Trophoblast cell (in vitro differentiated cells and primary cell): ENCODE data around the gene LDLRAD4.

Experiments used
- DNase-seq, 2 donors: peaks; one replicate each; pipeline ENCODE4 v3.0.0-alpha.2; 2016
- H2AFZ ChIP-seq: 2 replicates; pipeline ENCODE4 v1.6.1; 2013; ENCODE audit warnings: low read length, moderate library complexity, mild to moderate bottlenecking; ENCODE audit not compliant: insufficient read depth, poor library complexity
- H2AK5ac ChIP-seq: 2 replicates; pipeline ENCODE4 v1.6.1; 2013; ENCODE audit warnings: mild to moderate bottlenecking, low read length
- H2BK120ac ChIP-seq: 2 replicates; pipeline ENCODE4 v1.6.1; 2013; ENCODE audit warnings: low read length, mild to moderate bottlenecking, moderate library complexity; ENCODE audit not compliant: insufficient read depth, poor library complexity
- H2BK12ac ChIP-seq: 2 replicates; pipeline ENCODE4 v1.6.1; 2013; ENCODE audit warnings: mild to moderate bottlenecking, low read length, moderate library complexity
- H2BK5ac ChIP-seq: 2 replicates; pipeline ENCODE4 v1.6.1; 2013; ENCODE audit warnings: low read length, low read depth, moderate library complexity, mild to moderate bottlenecking; ENCODE audit not compliant: poor library complexity
- H3K14ac ChIP-seq: 2 replicates; pipeline ENCODE4 v1.6.1; 2013; ENCODE audit warnings: mild to moderate bottlenecking, low read length
- H3K18ac ChIP-seq: 2 replicates; pipeline ENCODE4 v1.6.1; 2013; ENCODE audit warnings: mild to moderate bottlenecking, low read length
- H3K23ac ChIP-seq: 2 replicates; pipeline ENCODE4 v1.6.1; 2013; ENCODE audit warnings: low read length
- H3K27ac ChIP-seq: 2 replicates; pipeline ENCODE4 v1.5.1; 2013; ENCODE audit warnings: low read depth, mild to moderate bottlenecking, inconsistent platforms, low read length, moderate library complexity
- H3K27me3 ChIP-seq: 2 replicates; pipeline ENCODE4 v1.6.1; 2013; ENCODE audit warnings: inconsistent platforms, mild to moderate bottlenecking, low read length, moderate library complexity; ENCODE audit not compliant: insufficient read depth
- H3K36me3 ChIP-seq, 2 experiments: 1 replicate in 1 of 2; 2 replicates in 1 of 2; pipeline ENCODE4 v1.6.1; 2013; ENCODE audit warnings: low read length in 2 of 2, mild to moderate bottlenecking in 2 of 2, moderate library complexity in 1 of 2; ENCODE audit not compliant: insufficient read depth in 2 of 2, control insufficient read depth in 1 of 2
- H3K4ac ChIP-seq: 2 replicates; pipeline ENCODE4 v1.6.1; 2013; ENCODE audit warnings: low read depth, mild to moderate bottlenecking, low read length, moderate library complexity
- H3K4me1 ChIP-seq, 2 experiments: 1 replicate in 1 of 2; 2 replicates in 1 of 2; pipeline ENCODE4 v1.6.1; 2013; ENCODE audit warnings: low read length in 2 of 2, mild to moderate bottlenecking in 2 of 2, moderate library complexity in 1 of 2; ENCODE audit not compliant: insufficient read depth in 2 of 2, control insufficient read depth in 1 of 2
- H3K4me2 ChIP-seq: 2 replicates; pipeline ENCODE4 v1.6.1; 2013; ENCODE audit warnings: inconsistent platforms, mild to moderate bottlenecking, low read length, moderate library complexity
- H3K4me3 ChIP-seq: 2 replicates; pipeline ENCODE4 v1.5.1; 2013; ENCODE audit warnings: mild to moderate bottlenecking, low read depth, low read length, inconsistent platforms
- H3K79me1 ChIP-seq: one replicate; pipeline ENCODE4 v1.6.1; 2013; ENCODE audit warnings: low read length
- H3K79me2 ChIP-seq: 2 replicates; pipeline ENCODE4 v1.6.1; 2013; ENCODE audit warnings: low read length, mild to moderate bottlenecking; ENCODE audit not compliant: control insufficient read depth, insufficient read depth, poor library complexity
- H3K9ac ChIP-seq: 2 replicates; pipeline ENCODE4 v1.6.1; 2013; ENCODE audit warnings: mild to moderate bottlenecking, low read length
- H3K9me3 ChIP-seq: 2 replicates; pipeline ENCODE4 v1.6.1; 2013; ENCODE audit warnings: low read depth, mild to moderate bottlenecking, control low read depth, inconsistent platforms, low read length; ENCODE audit not compliant: insufficient read depth
- H4K12ac ChIP-seq: 2 replicates; pipeline ENCODE4 v1.6.1; 2013; ENCODE audit warnings: low read depth, mild to moderate bottlenecking, low read length, moderate library complexity
- H4K8ac ChIP-seq: 2 replicates; pipeline ENCODE4 v1.6.1; 2013; ENCODE audit warnings: low read depth, mild to moderate bottlenecking, low read length, moderate library complexity
- H4K91ac ChIP-seq: one replicate; pipeline ENCODE4 v1.6.1; 2013; ENCODE audit warnings: low read depth, mild to moderate bottlenecking, low read length, moderate library complexity
- WGBS: extraction: QIAGEN DNeasy Blood & Tissue Kit; methylation state at CpG from one replicate; pipeline ENCODE4 v1.1.7; 2013; ENCODE audit warnings: missing lambda C conversion rate; ENCODE audit not compliant: insufficient read length, insufficient coverage; ENCODE audit errors: extremely low coverage; 5-methylcytosine and 5-hydroxymethylcytosine counted together

LDLRAD4 gene

GRCh38 chr18:13176847-13177246 is 41.7 kb upstream of the LDLRAD4 start:
- H2AK5ac ChIP-seq = no peak overlapping the region
- WGBS = no CpG with 5 or more reads among the region's 13 CpGs
- no peak overlapping the region for H3K9ac ChIP-seq
- H2AFZ ChIP-seq = no peak overlapping the region
- H2BK120ac ChIP-seq = no peak overlapping the region
- no peak overlapping the region for H3K4me3 ChIP-seq
- no peak for DNase-seq
- no peak overlapping the region for H2BK5ac ChIP-seq
- no peak overlapping the region for H3K27ac ChIP-seq
- H3K4me1 ChIP-seq = peaks cover 0 to 2% of the 10 kb centered on the region in 2 experiments
- no peak overlapping the region for H2BK12ac ChIP-seq
- no peak overlapping the region for H3K4me2 ChIP-seq
- H3K18ac ChIP-seq = no peak overlapping the region
- H3K27me3 ChIP-seq = no peaks in the 10 kb centered on the region
- H4K91ac ChIP-seq = no peak overlapping the region
- no peaks in the 10 kb centered on the region for H3K36me3 ChIP-seq
- H3K79me2 ChIP-seq = no peaks in the 10 kb centered on the region
- no peak overlapping the region for H3K4ac ChIP-seq
- no peak overlapping the region for H4K12ac ChIP-seq
- no peak overlapping the region for H3K23ac ChIP-seq
- no peaks in the 10 kb centered on the region for H3K79me1 ChIP-seq
- no peak overlapping the region for H4K8ac ChIP-seq
- peaks cover 2% of the 10 kb centered on the region for H3K9me3 ChIP-seq
- no peak overlapping the region for H3K14ac ChIP-seq

DNA sequence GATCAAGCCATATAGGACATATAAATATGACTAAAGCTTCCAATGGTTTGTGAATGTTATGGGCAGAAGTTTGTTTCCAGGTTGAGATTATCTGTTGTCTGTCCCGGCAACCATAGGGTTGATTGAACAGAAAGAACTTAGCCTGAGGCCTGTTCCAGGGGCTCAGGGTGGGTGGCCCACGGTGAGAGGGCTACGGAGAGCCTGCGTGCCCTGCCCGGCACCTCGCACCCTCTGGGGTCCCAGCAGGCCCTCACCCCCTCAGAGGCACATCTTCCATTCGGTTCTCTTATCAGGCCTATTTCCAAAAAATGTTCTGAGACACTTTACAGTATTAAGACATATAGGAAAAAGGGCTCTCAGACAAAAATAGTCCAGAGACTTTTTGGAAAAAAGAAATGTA is 40.4 kb upstream of the LDLRAD4 start:
- no peak overlapping the region for H4K8ac ChIP-seq
- no peaks in the 10 kb centered on the region for H3K27me3 ChIP-seq
- no peak overlapping the region for H4K91ac ChIP-seq
- no peak overlapping the region for H2AK5ac ChIP-seq
- no peak overlapping the region for H3K4me2 ChIP-seq
- no peak overlapping the region for H3K9ac ChIP-seq
- H2BK12ac ChIP-seq = no peak overlapping the region
- no peak overlapping the region for H3K23ac ChIP-seq
- WGBS = no CpG with 5 or more reads among the region's 7 CpGs
- H3K4me1 ChIP-seq = peaks cover 0 to 2% of the 10 kb centered on the region in 2 experiments
- H3K4me3 ChIP-seq = no peak overlapping the region
- no peaks in the 10 kb centered on the region for H3K79me2 ChIP-seq
- H3K4ac ChIP-seq = no peak overlapping the region
- no peak for DNase-seq
- no peak overlapping the region for H3K18ac ChIP-seq
- H4K12ac ChIP-seq = no peak overlapping the region
- H3K36me3 ChIP-seq = no peaks in the 10 kb centered on the region
- no peak overlapping the region for H2BK120ac ChIP-seq
- H2BK5ac ChIP-seq = no peak overlapping the region
- H3K9me3 ChIP-seq = peaks cover 2% of the 10 kb centered on the region
- no peaks in the 10 kb centered on the region for H3K79me1 ChIP-seq
- no peak overlapping the region for H3K14ac ChIP-seq
- H2AFZ ChIP-seq = no peak overlapping the region
- no peak overlapping the region for H3K27ac ChIP-seq

DNA sequence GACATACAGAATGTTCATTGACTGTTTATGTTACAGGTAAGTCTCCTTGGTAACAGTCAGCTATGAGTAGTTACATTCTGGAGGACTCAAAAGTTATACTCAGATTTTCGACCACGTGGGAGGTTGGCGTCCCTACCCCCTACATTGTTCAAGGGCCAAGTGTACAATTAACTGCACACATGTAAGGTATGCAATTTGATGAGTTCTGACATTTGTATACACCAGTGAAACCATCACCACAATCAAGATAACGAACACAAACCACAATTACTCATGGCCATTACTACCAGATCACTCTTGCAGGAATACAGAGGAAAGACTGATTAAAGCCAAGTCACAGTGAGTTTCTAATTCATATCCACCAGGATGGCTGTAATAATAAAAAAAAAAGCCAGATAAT is 39.6 kb upstream of the LDLRAD4 start:
- Histone ChIP-seq H2BK5ac (no peak overlapping the region), H2AFZ (no peak overlapping the region), H3K9me3 (peaks cover 2% of the 10 kb centered on the region), H3K9ac (no peak overlapping the region), H3K23ac (no peak overlapping the region), H4K12ac (no peak overlapping the region), H3K36me3 (no peaks in the 10 kb centered on the region), H3K79me2 (no peaks in the 10 kb centered on the region), H3K4me3 (no peak overlapping the region), H3K27ac (no peak overlapping the region), H4K8ac (no peak overlapping the region), H2BK12ac (no peak overlapping the region), H3K4ac (no peak overlapping the region), H3K18ac (no peak overlapping the region), H3K4me2 (no peak overlapping the region), H4K91ac (no peak overlapping the region), H3K27me3 (no peaks in the 10 kb centered on the region), H3K14ac (no peak overlapping the region), H3K79me1 (no peaks in the 10 kb centered on the region), H3K4me1 (peaks cover 0 to 2% of the 10 kb centered on the region in 2 experiments), H2BK120ac (no peak overlapping the region), H2AK5ac (no peak overlapping the region)
- no peak for DNase-seq
- no CpG with 5 or more reads among the region's 4 CpGs for WGBS

DNA sequence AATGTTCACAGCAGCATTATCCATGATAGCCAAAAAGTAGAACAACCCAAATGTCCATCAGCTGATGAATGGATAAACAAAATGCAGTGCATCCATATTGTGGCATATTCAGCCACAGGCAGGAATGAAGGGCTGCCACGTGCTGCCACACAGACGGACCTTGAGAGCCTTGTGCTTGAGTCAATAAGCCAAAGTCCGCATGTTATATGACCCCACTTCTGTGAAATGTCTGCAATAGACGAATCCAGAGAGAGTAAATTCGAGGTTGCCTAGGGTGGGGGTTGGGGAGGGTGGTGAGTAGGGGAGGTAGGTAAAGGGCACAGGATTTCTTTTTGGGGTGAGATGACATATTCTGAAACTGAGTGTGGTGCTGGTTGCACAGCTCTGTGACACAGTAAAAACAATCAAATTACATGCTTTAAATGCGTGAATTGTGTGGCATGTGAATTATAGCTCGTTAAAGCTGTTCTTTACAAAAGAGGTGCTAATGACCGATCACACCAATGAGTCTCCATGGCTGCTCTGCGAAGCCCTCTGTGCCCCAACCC is 38.9 kb upstream of the LDLRAD4 start:
- Histone ChIP-seq H4K8ac (no peak overlapping the region), H3K4me1 (peaks cover 0 to 2% of the 10 kb centered on the region in 2 experiments), H3K27ac (no peak overlapping the region), H3K4me3 (no peak overlapping the region), H4K12ac (no peak overlapping the region), H3K9me3 (no peaks in the 10 kb centered on the region), H3K9ac (no peak overlapping the region), H2AFZ (no peak overlapping the region), H3K27me3 (no peaks in the 10 kb centered on the region), H3K4me2 (no peak overlapping the region), H2AK5ac (no peak overlapping the region), H3K18ac (no peak overlapping the region), H2BK120ac (no peak overlapping the region), H3K79me1 (no peaks in the 10 kb centered on the region), H4K91ac (no peak overlapping the region), H3K4ac (no peak overlapping the region), H2BK12ac (no peak overlapping the region), H3K36me3 (no peaks in the 10 kb centered on the region), H3K23ac (no peak overlapping the region), H3K14ac (no peak overlapping the region), H2BK5ac (no peak overlapping the region), H3K79me2 (no peaks in the 10 kb centered on the region)
- DNase-seq = no peak
- no CpG with 5 or more reads among the region's 9 CpGs for WGBS
